Nephron (organoid): ENCODE data around the gene HOXB13.

ENCODE experiments used
- H3K27ac Mint-ChIP-seq, 3 experiments: 2 replicates each; pipeline ENCODE4 v1.8.0; 2020; ENCODE audit warnings: mixed read lengths in 3 of 3, mild to moderate bottlenecking in 2 of 3, moderate library complexity in 1 of 3
- H3K27me3 Mint-ChIP-seq: 2 replicates; pipeline ENCODE4 v1.8.0; 2021; ENCODE audit warnings: low read depth, mild to moderate bottlenecking, moderate library complexity, mixed read lengths
- H3K36me3 Mint-ChIP-seq: 2 replicates; pipeline ENCODE4 v1.8.0; 2020; ENCODE audit warnings: low read depth, mixed read lengths
- H3K4me1 Mint-ChIP-seq: 2 replicates; pipeline ENCODE4 v1.8.0; 2020; ENCODE audit warnings: mixed read lengths
- H3K4me3 Mint-ChIP-seq, 3 experiments: 2 replicates each; pipeline ENCODE4 v1.8.0; 2020; ENCODE audit warnings: mild to moderate bottlenecking in 3 of 3, mixed read lengths in 3 of 3, moderate library complexity in 2 of 3
- H3K9me3 Mint-ChIP-seq: 2 replicates; pipeline ENCODE4 v1.8.0; 2020; ENCODE audit warnings: mixed read lengths
- TF ChIP-seq, protein P1 (sequence below), 3 experiments: fragments of 200-600 bp; sonication (generic); IDR thresholded peaks; one replicate each; pipeline ENCODE4 v1.5.0; 2021; ENCODE audit warnings: antibody characterized with exemption in 3 of 3; ENCODE audit not compliant: unreplicated experiment in 3 of 3

The HOXB13 gene

DNA sequence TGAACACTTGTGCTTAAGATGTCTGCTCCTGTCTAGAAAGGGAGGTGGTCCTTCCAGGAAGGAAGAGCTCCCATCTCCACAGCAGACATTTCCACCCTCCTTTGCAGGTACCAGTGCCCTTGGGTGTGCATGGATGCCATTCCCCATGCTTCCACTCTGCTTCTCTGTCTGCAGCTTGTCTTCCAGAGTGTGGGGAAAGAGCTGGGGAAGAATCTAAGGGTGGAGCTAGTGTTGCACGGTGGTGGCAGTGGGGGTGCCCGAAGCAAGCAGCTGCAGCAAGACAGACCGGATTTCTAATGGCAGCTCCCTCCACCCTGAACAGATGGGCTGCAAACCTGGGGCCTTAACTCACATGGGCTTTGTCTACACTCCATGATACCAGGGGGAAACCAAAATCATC is 22.6 kb upstream of the HOXB13 start:
- Mint-ChIP-seq H3K36me3 (no peaks in the 10 kb centered on the region), H3K27ac (no peak overlapping the region), H3K4me1 (peaks cover 15% of the 10 kb centered on the region), H3K27me3 (peaks cover 100% of the 10 kb centered on the region), H3K9me3 (no peaks in the 10 kb centered on the region), H3K4me3 (no peak overlapping the region)
- TF ChIP-seq, protein P1, sequence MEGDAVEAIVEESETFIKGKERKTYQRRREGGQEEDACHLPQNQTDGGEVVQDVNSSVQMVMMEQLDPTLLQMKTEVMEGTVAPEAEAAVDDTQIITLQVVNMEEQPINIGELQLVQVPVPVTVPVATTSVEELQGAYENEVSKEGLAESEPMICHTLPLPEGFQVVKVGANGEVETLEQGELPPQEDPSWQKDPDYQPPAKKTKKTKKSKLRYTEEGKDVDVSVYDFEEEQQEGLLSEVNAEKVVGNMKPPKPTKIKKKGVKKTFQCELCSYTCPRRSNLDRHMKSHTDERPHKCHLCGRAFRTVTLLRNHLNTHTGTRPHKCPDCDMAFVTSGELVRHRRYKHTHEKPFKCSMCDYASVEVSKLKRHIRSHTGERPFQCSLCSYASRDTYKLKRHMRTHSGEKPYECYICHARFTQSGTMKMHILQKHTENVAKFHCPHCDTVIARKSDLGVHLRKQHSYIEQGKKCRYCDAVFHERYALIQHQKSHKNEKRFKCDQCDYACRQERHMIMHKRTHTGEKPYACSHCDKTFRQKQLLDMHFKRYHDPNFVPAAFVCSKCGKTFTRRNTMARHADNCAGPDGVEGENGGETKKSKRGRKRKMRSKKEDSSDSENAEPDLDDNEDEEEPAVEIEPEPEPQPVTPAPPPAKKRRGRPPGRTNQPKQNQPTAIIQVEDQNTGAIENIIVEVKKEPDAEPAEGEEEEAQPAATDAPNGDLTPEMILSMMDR (IDR thresholded peaks at IDR 0.05; ENCODE audit: unreplicated experiment in 3 of 3): no peak

DNA sequence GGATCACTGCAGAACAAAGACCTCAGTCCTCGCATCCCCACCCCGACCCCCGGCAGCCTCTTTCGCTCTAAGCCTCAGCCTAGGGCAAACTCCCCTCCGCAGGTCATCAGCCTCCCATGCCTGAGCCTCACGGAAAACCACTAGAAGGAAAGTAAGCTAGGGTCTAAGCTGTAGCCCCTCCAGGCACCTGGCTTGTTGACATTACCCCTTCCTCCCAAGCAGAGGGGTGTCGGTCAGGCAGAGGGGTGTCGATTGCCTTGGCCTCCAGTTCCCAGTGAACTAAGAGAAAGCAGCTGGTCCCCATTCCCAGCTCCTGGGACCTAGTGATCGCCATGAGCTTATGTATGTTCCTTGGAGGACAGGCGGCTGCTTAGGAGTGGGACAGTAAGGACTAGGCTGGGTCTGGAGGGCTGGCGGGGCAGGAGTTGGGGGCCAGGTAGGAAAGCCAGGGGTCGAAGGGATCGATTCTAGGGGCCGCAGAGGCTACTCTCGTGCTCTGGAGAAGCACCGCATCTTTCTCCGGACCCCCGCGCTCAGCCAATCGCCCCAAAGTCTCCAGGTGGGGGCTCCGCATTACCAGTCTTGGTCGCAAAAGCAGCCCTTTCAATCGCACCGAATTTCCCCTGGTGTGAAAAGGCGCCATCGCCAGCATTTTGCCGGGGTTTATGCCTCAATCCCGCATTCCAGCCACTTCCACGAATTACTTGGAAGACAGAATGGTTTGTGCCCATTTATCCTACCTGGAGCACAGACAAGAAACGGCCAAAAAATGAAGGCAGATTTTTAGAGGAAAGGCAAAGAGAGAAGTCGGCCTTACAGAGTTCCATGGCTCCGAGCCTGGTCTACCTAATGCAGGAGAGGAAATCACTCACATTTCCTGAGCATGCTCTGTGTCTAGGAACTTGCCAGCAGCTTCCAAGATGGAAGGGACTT is 21.3 kb upstream of the HOXB13 start:
- Mint-ChIP-seq H3K27me3 (peaks cover 100% of the 10 kb centered on the region), H3K9me3 (no peaks in the 10 kb centered on the region), H3K4me1 (peaks cover 15% of the 10 kb centered on the region), H3K36me3 (no peaks in the 10 kb centered on the region), H3K27ac (no peak overlapping the region), H3K4me3 (no peak overlapping the region)
- TF ChIP-seq, protein P1 (IDR thresholded peaks at IDR 0.05; ENCODE audit: unreplicated experiment in 3 of 3): no peak

DNA sequence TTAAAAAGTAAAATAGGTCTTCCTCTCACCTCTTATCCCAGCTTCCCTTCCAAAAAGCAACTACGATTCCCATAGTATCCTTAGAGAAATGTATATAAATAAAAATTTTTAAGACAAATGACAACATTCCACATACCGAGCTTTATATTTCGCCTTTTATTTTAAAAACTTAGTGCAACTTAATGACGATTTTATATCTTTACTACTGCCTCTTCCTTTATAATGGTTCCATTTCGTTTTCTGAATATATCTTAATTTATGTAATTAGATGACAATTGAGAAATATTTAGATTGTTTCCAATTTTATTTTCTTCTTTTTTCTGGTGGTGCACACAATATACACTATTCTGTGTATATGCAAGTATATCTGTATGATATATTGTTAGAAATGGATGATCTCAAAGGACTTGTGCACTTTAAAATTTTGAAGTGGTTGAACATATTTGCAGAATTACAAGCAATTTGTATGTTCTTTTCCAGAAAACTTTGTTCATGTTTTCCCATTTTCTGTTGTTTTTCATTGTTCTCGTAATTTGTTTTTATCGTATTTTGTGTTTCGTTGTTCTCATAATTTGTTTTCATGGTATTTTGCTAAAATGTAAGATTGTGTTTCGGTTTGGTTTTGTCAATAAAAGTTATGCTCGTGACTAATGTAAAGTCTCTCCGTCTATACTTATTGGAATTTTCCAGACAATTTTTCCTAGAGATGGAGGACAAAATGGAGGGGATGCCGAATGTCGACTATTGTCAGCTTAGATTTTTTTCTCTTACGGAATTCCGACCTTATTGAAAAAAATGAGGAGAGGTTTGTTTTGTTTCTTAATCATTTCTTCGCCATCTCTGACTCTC is 20.4 kb upstream of the HOXB13 start:
- H3K4me1 Mint-ChIP-seq: peaks cover 15% of the 10 kb centered on the region
- H3K9me3 Mint-ChIP-seq: no peaks in the 10 kb centered on the region
- TF ChIP-seq, protein P1 (IDR thresholded peaks at IDR 0.05; ENCODE audit: unreplicated experiment in 3 of 3): no peak
- H3K4me3 Mint-ChIP-seq: no peak overlapping the region
- no peak overlapping the region for H3K27ac Mint-ChIP-seq
- H3K36me3 Mint-ChIP-seq: no peaks in the 10 kb centered on the region
- peaks cover 100% of the 10 kb centered on the region for H3K27me3 Mint-ChIP-seq

DNA sequence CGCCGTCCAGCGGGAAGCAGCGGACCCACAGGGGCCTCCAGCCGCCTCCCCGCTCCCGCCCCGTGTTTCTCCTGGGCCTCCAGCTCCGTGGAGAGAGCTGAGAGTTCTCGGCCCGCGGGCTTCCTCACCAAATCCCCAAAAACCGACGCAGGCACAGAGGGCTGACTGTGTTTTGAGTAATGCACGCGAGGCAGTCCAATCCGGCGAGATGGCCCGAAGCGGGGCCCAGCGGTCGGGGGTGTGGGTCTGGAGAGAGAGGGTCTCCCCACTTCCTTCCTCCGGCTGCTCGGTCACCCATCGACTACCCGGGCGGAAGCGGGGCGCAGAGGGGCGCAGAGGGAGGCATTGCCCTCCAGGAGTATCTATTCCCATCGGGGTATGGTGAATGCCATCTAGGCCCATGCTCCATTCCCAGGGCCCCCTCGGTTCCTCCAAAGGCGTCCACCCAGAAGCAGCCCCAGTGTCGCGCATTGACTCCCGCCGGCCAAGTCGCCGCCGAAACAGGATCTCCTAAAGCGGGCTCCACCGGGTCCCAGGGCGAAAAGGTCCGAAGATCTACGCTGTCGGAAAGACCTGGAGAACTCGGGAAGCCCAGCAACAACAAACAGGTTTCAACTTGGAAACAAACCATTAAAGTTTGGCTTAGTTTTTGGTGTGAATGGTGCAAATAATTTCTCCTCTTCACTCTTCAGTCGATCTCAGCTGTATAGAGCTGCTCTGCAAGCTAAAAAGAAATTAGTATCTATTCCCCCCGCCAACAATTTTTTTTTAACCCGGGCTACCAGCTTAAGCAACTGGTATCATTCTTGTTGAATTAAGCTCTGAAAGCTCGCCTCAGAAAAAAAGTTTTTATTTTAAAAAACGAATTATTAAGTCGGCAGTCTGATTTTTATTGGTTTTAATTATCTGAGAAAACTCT is 19.2 kb upstream of the HOXB13 start:
- Mint-ChIP-seq H3K27me3 (peaks cover 100% of the 10 kb centered on the region), H3K36me3 (no peaks in the 10 kb centered on the region), H3K4me3 (no peak overlapping the region), H3K9me3 (no peaks in the 10 kb centered on the region), H3K27ac (no peak overlapping the region), H3K4me1 (peaks cover 6% of the 10 kb centered on the region)
- TF ChIP-seq, protein P1 (IDR thresholded peaks at IDR 0.05; ENCODE audit: unreplicated experiment in 3 of 3): no peak

DNA sequence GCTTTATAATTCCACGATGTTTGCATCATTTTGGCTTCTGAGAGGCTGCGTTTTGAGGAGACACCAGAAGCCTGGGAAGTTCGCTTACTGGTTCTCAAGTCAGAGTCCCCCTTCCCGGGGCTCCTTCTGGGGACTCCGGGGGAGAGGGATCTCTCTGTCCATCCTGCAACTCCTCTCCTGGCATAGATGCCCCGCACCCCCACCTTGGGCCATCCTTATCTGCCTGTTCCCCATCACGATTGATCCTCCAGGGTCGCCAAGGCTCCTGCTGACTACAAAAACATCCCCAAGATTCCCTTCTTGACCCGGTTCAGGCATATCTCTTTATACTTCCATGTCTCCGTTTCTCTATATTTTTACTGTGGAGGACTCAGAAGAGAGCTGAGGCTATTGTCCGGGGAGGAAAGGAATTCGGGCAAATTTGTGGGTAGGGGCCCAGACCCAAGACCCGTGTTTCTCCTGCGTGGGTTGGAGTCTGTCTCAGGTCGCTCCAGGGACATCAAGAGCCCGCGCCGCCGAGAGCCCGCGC is 18.4 kb upstream of the HOXB13 start:
- Mint-ChIP-seq H3K9me3 (peaks cover 3% of the 10 kb centered on the region), H3K36me3 (no peaks in the 10 kb centered on the region)

More for the DNA sequence above, 18.4 kb upstream of the HOXB13 start:
- peaks cover 6% of the 10 kb centered on the region for H3K4me1 Mint-ChIP-seq
- H3K27ac Mint-ChIP-seq: no peak overlapping the region
- no peak overlapping the region for H3K4me3 Mint-ChIP-seq
- peaks cover 100% of the 10 kb centered on the region for H3K27me3 Mint-ChIP-seq
- TF ChIP-seq, protein P1 (IDR thresholded peaks at IDR 0.05; ENCODE audit: unreplicated experiment in 3 of 3): no peak
